SH-SY5Y (cell line): ENCODE results near the gene HDDC2.

Experiments
- GATA2 ChIP-seq: IDR thresholded peaks from 2 replicates; pipeline ENCODE4 v1.6.1; 2011; ENCODE audit warnings: mild to moderate bottlenecking, low read depth, low read length
- GATA3 ChIP-seq: IDR thresholded peaks from 2 replicates; pipeline ENCODE4 v1.6.1; 2011; ENCODE audit warnings: low read depth, mild to moderate bottlenecking, low read length, moderate library complexity

HDDC2 gene

GRCh38 chr6:125301435-125302391 lies at the start of gene HDDC2:
Gene HDDC2 (minus strand): TSS chr6:125301967. CDS start chr6:125301932, 35 bp downstream.
- TF ChIP-seq GATA2 (no peak), GATA3 (no peak)

- TF ChIP-seq GATA2 (no peak), GATA3 (no peak)
Observed at GRCh38 chr6:125346926-125347563, 45.3 kb upstream of the HDDC2 start.

GRCh38 chr6:125346201-125346925 lies 44.6 kb upstream of the HDDC2 start:
- TF ChIP-seq GATA2 (no peak), GATA3 (no peak)

GRCh38 chr6:125341460-125341859 lies 39.7 kb upstream of the HDDC2 start:
- TF ChIP-seq GATA2 (no peak), GATA3 (no peak)

GRCh38 chr6:125340991-125341390 lies 39.2 kb upstream of the HDDC2 start:
- no peak for TF ChIP-seq GATA3
- no peak for TF ChIP-seq GATA2

GRCh38 chr6:125340175-125340835 lies 38.5 kb upstream of the HDDC2 start:
- no peak for TF ChIP-seq GATA2
- no peak for TF ChIP-seq GATA3

GRCh38 chr6:125339653-125340052 lies 37.9 kb upstream of the HDDC2 start:
- no peak for TF ChIP-seq GATA2
- no peak for TF ChIP-seq GATA3

GRCh38 chr6:125338381-125338780 lies 36.6 kb upstream of the HDDC2 start:
- TF ChIP-seq GATA3 (no peak), GATA2 (no peak)

- TF ChIP-seq GATA2 (no peak), GATA3 (no peak)
Observed at GRCh38 chr6:125337706-125338105, 35.9 kb upstream of the HDDC2 start.

- TF ChIP-seq GATA2 (no peak), GATA3 (no peak)
Observed at GRCh38 chr6:125332664-125333063, 30.9 kb upstream of the HDDC2 start.

GRCh38 chr6:125325586-125325985 lies 23.8 kb upstream of the HDDC2 start:
- TF ChIP-seq GATA2, result no peak
- no peak for TF ChIP-seq GATA3

- TF ChIP-seq GATA3, result no peak
- TF ChIP-seq GATA2, result no peak
Observed at GRCh38 chr6:125323376-125323775, 21.6 kb upstream of the HDDC2 start.

GRCh38 chr6:125316621-125317020 lies 14.9 kb upstream of the HDDC2 start:
- no peak for TF ChIP-seq GATA3

- no peak for TF ChIP-seq GATA3
- TF ChIP-seq GATA2, result no peak
Observed at GRCh38 chr6:125315548-125315947, 13.8 kb upstream of the HDDC2 start.
